Measurements from ENCODE around the gene MAN1A2.

The MAN1A2 gene

GRCh38 chr1:117362986-117363385, 4.3 kb upstream of the MAN1A2 start:
- no peak for DNase-seq

- DNase-seq: no peak
Observed at GRCh38 chr1:117363571-117364048, 3.6 kb upstream of the MAN1A2 start.

GRCh38 chr1:117364240-117364639, 3.0 kb upstream of the MAN1A2 start:
- no peak for DNase-seq

- no peak for DNase-seq
Observed at GRCh38 chr1:117365350-117366176, 1.7 kb upstream of the MAN1A2 start.

- DNase-seq: peak; percentile 81 to 96 (median 90)
Observed at GRCh38 chr1:117366177-117367045, 838 bp upstream of the MAN1A2 start.

- peak in 1 of 4 experiments; percentile 5 for DNase-seq
Observed at GRCh38 chr1:117368116-117369108, 1.2 kb downstream of the MAN1A2 start.

GRCh38 chr1:117370071-117370470, 2.8 kb downstream of the MAN1A2 start:
- DNase-seq: no peak

- DNase-seq: no peak
Observed at GRCh38 chr1:117370509-117370908, 3.3 kb downstream of the MAN1A2 start.

GRCh38 chr1:117371441-117372151, 4.3 kb downstream of the MAN1A2 start:
- no peak for DNase-seq

GRCh38 chr1:117372863-117373412, 5.7 kb downstream of the MAN1A2 start:
- DNase-seq: peak in 1 of 4 experiments; percentile 16

- DNase-seq: no peak
Observed at GRCh38 chr1:117373932-117374331, 6.7 kb downstream of the MAN1A2 start.

- no peak for DNase-seq
Observed at GRCh38 chr1:117375327-117375726, 8.1 kb downstream of the MAN1A2 start.

- DNase-seq: no peak
Observed at GRCh38 chr1:117387060-117387633, 19.9 kb downstream of the MAN1A2 start.

GRCh38 chr1:117388328-117388727, 21.1 kb downstream of the MAN1A2 start:
- DNase-seq: no peak

GRCh38 chr1:117389284-117389683, 22.0 kb downstream of the MAN1A2 start:
- DNase-seq: no peak

GRCh38 chr1:117389779-117390178, 22.5 kb downstream of the MAN1A2 start:
- DNase-seq: no peak

GRCh38 chr1:117392771-117393170, 25.5 kb downstream of the MAN1A2 start:
- no peak for DNase-seq

GRCh38 chr1:117396074-117396473, 28.8 kb downstream of the MAN1A2 start:
- no peak for DNase-seq

- DNase-seq: no peak
Observed at GRCh38 chr1:117396636-117397035, 29.4 kb downstream of the MAN1A2 start.

GRCh38 chr1:117398957-117399356, 31.7 kb downstream of the MAN1A2 start:
- DNase-seq: no peak

GRCh38 chr1:117401761-117402160, 34.5 kb downstream of the MAN1A2 start:
- DNase-seq: no peak
